HCT116 (cell line): ENCODE measurements around the gene ZBTB12.
A peak's percentile ranks its signal among the peaks of the same experiment; 100 is the strongest.

Source experiments
- POLR2A ChIP-seq: IDR thresholded peaks from 2 replicates; pipeline ENCODE4 v1.7.0; 2011; ENCODE audit warnings: borderline replicate concordance; ENCODE audit not compliant: insufficient read depth, insufficient read length; ENCODE audit errors: extremely low read depth
- TF ChIP-seq, protein P1 (sequence below), 3 experiments: fragments of 200-600 bp in 1 of 3; sonication (generic) in 1 of 3; IDR thresholded peaks in 2 of 3; conservative IDR thresholded peaks in 1 of 3; 2 replicates each; pipeline ENCODE4 v1.5.1; 2012 to 2017; ENCODE audit warnings: low read depth in 2 of 3, low read length in 2 of 3, antibody characterized with exemption in 1 of 3, borderline replicate concordance in 1 of 3, control low read depth in 1 of 3, mild to moderate bottlenecking in 1 of 3, mixed read lengths in 1 of 3, mixed run types in 1 of 3, moderate library complexity in 1 of 3; ENCODE audit not compliant: insufficient read depth in 1 of 3

DNA sequence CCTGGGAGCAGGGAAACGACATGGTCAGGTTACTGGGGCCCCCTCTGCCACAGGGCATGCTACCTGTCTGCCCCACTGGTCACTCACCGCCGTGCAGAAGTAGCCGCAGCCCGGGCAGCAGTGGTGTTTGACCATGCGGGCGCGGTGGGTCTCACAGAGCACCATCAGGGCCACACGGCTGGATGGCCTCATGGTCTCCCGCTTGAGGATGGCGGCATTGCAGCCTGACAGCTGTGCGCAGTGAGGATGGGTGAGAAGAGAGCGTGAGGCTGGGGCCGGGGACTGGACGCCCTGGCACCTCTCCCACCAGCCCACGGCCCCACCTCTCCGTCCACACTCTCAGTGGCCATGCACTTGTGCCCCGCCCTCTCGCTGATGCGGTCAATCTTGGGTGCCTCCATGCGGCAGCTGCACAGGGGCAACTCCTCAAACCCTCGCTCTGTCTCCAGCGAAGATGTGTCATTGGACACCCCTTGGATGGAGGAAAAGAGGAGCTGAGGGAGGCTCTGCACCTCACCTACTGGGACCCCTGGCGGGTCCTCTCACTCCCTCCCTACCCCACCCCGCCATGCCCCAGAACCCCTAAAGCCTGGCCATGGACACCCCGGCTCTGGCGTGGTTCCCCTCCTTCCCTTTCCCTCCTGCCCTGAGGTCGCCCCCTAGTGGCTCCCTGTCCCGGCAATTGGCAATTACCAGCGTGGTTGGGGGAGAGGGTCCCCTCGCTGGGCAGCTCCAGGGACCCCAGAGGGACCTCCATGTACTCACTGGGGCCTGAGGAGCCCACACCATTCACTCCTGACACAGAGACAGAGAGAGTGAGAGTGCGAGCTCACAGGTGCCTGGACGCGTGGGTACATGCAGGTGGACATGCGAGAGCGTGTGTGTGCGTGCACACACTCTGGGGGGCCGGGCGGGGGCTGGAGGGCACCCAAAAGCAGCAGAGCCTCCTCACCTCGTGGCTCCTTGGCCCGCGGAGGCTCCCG lies 13.3 kb downstream of the ZBTB12 start:
- TF ChIP-seq, protein P1, sequence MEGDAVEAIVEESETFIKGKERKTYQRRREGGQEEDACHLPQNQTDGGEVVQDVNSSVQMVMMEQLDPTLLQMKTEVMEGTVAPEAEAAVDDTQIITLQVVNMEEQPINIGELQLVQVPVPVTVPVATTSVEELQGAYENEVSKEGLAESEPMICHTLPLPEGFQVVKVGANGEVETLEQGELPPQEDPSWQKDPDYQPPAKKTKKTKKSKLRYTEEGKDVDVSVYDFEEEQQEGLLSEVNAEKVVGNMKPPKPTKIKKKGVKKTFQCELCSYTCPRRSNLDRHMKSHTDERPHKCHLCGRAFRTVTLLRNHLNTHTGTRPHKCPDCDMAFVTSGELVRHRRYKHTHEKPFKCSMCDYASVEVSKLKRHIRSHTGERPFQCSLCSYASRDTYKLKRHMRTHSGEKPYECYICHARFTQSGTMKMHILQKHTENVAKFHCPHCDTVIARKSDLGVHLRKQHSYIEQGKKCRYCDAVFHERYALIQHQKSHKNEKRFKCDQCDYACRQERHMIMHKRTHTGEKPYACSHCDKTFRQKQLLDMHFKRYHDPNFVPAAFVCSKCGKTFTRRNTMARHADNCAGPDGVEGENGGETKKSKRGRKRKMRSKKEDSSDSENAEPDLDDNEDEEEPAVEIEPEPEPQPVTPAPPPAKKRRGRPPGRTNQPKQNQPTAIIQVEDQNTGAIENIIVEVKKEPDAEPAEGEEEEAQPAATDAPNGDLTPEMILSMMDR (IDR thresholded peaks at IDR 0.05 in 2 of 3, conservative IDR thresholded peaks at IDR 0.05 in 1 of 3; ENCODE audit: borderline replicate concordance in 1 of 3, insufficient read depth in 1 of 3, low read depth in 2 of 3, low read length in 2 of 3), result peak; percentile 49 to 92 (median 82); a peak in 5 of 6 replicates
- TF ChIP-seq POLR2A, result no peak
